ENCODE data around the gene DPYSL4.

GRCh38 chr10:132236161-132236560, 49.4 kb downstream of the DPYSL4 start:
- TF ChIP-seq CTCF (IDR thresholded peaks at IDR 0.05) (no peak), POLR2A (IDR thresholded peaks at IDR 0.05) (no peak)

Data from Peyer's patch (tissue), 4 donors.